ENCODE results near the gene MAPRE2.

DNA sequence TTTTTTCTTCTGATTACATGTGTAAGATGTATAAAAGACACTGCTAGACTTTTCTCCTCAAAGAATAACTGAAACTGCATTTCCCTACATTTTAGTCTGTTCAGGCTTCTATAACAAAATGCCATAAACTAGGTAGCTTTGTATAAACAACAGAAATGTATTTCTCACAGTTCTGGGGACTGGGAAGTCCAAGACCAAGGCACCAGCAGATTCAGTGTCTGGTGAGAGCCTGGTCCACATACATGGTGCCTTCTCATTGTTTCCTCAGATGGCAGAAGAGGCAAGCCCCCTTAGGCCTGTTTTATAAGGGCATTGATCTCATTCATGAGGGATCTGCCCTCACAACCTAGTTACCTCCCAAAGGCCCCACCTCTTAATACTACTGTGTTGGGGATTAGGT is 71.5 kb downstream of the MAPRE2 start:
- TF ChIP-seq, protein P1, sequence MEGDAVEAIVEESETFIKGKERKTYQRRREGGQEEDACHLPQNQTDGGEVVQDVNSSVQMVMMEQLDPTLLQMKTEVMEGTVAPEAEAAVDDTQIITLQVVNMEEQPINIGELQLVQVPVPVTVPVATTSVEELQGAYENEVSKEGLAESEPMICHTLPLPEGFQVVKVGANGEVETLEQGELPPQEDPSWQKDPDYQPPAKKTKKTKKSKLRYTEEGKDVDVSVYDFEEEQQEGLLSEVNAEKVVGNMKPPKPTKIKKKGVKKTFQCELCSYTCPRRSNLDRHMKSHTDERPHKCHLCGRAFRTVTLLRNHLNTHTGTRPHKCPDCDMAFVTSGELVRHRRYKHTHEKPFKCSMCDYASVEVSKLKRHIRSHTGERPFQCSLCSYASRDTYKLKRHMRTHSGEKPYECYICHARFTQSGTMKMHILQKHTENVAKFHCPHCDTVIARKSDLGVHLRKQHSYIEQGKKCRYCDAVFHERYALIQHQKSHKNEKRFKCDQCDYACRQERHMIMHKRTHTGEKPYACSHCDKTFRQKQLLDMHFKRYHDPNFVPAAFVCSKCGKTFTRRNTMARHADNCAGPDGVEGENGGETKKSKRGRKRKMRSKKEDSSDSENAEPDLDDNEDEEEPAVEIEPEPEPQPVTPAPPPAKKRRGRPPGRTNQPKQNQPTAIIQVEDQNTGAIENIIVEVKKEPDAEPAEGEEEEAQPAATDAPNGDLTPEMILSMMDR (IDR thresholded peaks at IDR 0.05), result no peak
- TF ChIP-seq POLR2A (IDR thresholded peaks at IDR 0.05) (no peak), POLR2AphosphoS5 (IDR thresholded peaks at IDR 0.05) (no peak), EP300 (IDR thresholded peaks at IDR 0.05) (no peak)

Data from upper lobe of left lung (tissue), 4 donors.